NCI-H1105 treated with DMSO at 0.1 percent for 48 hours (cell line): ENCODE results near the gene SPIN3.
"Not testable (repeated sequence)": the region's sequence is repeated elsewhere in the genome, so short reads cannot be mapped to it uniquely, and the experiment has no call there.

Source experiments
- DNase-seq: peaks from one replicate; lab custom pipeline; 2025; lab: John Stamatoyannopoulos, UW

Gene SPIN3

GRCh38 chrX:56995271-56995994, at the start of gene SPIN3:
SPIN3 (minus strand) TSS chrX:56995541; CDS start chrX:56994947, 594 bp downstream.
- DNase-seq: peak; percentile 87

GRCh38 chrX:57044245-57044644, 48.9 kb upstream of the SPIN3 start:
- no peak for DNase-seq

DNA sequence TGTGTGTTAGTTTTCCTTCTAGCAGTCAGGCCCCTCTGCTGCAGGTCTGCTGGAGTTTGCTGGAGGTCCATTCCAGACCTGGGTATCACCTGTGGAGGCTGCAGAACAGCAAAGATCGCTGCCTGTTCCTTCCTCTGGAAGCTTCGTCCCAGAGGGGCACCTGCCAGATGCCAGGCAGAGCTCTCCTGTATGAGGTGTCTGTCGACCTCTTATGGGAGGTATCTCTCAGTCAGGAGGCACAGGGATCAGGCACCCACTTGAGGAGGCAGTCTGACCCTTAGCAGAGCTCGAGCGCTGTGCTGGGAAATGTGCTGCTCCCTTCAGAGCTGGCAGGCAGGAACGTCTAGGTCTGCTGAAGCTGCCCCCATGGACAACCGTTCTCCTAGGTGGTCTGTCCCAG, 41.9 kb upstream of the SPIN3 start:
- DNase-seq: not testable (repeated sequence)

DNA sequence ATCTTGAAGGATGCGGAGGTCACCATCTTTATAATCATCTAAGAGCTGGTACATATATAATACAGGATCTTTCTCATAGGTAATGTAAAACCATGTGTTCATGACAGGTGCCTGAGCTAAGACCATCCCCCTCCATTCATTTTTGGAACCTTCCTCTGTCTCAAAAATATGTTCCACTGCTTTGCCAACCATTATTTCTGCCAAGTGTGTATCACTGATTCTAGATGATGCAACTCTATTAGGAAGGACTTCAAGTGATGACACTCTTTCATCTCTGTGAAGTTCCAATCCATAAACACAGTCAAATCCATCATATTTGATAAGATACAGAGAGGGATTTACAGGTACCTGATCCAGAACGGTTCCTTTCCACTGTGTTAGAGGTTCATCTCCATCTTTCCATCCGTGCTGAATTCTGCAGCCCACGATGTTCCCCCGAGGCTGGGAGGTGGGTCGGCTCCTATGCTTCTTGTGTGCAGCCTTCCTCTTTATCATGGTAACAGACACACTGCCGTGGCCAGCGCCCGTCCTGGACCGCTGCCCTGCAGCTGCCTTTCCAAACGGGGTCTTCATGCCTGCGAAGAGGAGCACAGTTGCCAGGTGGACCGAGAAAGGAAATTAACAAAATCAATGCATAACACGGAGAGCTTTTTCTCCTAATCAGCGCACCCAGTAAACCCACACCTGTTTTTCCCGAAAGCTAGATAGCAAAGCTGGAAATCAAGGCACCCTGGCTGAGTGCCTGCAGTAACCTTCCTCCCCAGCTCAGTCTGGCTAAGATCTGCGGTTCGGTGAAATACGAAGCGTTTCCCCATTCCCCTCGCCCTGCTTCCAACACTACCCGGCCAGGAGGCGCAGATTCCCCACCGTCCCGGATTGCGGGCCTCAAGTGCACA, 718 bp downstream of the SPIN3 start:
- no peak for DNase-seq

DNA sequence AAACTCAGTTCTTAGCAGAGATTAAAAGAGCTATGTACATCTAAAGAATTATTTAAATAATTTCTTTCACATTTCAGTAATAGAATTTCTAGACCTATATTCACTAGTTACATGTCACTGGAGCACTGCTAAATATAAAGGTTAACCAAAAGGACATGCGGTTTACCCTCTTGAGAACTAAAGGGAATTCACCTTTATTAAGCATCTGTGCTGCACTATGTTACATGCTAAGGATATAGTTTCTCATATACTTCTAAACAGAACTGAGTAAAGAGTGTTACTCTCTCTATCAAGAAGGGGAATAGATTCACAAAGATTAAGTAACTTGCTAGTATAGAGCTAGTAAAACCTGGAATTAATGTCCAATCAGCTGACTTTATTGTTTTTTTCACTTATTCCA, 7.6 kb downstream of the SPIN3 start:
- no peak for DNase-seq

DNA sequence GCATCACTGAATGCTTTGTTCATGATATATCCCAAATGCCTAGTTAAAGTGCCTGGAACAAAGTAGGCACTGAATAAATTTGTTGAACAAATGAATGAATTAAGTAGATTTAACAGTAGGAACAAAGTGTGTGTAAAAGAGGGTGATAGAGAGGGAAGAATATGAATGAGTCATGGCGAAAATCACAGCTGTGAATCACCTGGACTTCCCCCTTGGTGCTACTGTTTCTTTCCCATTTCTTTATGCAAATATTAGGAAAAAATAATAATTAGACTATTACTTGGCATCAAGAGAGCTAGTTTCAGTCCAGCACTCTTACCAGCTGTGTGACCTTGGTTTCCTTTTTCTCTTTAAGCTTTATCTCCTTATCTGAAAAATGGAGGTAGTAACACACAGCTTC, 9.2 kb downstream of the SPIN3 start:
- no peak for DNase-seq

- peak; percentile 41 for DNase-seq
Observed at GRCh38 chrX:56978172-56978571, 17.2 kb downstream of the SPIN3 start.

GRCh38 chrX:56975611-56976010, 19.7 kb downstream of the SPIN3 start:
- DNase-seq: no peak

DNA sequence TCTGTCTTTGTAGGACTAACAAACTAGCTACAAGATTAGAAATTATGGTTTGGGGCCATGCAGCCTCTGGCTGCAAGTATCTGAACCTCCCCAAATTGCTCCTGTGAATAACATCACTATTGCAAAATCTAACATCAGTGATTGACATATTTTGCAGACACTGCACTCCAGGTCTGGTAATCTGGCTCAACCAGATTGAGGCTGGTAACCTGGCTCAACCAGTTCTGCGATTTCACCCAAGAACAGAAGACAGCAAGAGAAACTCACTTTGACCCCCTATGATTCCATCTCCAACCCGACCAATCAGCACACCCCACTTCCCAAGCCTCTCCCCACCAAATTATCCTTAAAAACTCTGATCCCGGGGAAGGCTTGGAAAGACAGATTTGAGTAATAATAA, 20.9 kb downstream of the SPIN3 start:
- DNase-seq: no peak

DNA sequence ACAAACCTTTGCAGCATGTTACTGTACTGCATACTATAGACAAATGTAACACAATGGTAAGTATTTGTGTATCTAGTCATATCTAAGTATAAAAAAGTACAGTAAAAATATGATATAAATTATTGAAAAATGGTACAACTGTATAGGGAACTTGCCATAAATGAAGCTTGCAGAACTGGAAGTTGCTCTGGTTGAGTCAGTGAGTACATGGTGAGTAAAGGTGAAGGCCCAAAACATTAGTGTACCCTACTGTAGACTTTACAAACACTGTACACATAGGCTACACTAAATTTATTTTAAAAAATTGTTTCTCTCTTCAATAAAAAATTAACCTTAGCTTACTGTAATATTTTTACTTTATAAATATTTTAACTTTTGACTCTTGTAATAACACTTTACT, 25.8 kb downstream of the SPIN3 start:
- DNase-seq: no peak

DNA sequence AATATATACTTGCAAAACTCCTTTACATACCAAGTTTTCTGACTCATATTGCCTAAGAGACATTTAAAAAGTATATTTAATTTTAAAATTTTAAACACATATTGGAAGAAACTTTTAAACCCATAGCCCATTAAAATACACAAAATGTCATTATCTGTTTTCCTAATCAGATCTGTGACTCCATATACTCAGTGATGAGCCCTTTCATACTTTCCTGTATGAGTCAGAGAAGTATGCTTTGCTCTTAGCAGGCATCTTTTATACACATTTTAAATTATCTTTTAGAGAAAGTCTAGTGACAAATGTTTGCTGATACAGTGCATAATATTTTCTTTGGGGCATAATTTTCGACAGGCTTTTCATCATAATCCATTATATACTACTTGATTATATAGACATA, 26.4 kb downstream of the SPIN3 start:
- no peak for DNase-seq

DNA sequence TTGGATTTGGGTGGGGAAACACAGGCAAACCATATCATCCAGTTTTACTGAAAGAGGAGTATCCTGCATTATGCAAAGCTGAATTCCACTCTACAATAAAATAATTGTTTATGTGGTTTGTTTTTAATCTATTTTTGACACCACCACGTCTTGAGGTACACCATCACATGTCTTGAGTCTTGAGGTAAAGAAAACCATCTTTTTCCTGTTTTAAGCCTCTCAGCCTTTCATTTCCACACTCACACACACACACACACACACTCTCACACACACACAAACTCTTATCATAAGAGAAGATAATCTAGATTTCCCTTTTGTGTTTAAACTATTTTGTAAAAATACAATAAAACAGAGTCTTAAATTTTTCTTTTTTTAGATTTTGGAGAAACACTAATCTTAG, 32.0 kb downstream of the SPIN3 start:
- DNase-seq: no peak

DNA sequence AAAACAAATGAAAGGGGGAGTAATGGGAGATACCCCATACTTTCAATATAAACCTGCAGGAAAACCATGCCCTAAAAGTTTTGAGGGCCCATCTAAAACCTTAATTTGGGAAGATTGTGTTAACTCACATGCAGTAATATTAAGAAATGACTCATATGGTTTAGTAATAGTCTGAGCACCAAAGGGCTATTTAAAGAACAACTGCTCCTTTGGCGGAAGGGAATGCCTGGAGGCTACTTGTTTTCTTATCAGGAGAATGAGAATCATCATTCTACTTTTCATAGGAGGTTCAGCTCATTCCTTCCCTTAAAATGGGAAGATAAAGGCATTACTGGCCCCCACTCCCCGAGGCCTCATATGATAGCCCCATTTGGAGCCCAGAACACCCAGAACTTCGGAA, 47.6 kb downstream of the SPIN3 start:
- DNase-seq: no peak

DNA sequence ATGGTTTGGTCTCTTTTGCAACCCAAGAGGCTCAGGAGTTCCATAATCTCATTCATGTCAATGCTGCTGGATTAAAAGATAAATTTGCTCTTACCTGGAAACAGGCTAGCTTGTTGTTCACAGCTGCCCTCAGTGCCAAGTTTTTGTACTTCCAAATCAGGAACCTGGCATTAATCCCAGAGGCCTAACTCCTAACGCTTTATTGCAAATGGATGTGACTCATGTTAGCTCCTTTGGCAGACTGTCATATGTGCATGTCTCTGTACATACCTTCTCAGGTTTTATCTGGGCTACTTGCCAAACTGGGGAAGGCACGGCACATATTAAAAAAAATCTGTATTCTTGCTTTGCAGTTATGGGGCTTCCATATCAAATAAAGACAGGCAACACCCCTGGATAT, 49.1 kb downstream of the SPIN3 start:
- DNase-seq: peak; percentile 87

DNA sequence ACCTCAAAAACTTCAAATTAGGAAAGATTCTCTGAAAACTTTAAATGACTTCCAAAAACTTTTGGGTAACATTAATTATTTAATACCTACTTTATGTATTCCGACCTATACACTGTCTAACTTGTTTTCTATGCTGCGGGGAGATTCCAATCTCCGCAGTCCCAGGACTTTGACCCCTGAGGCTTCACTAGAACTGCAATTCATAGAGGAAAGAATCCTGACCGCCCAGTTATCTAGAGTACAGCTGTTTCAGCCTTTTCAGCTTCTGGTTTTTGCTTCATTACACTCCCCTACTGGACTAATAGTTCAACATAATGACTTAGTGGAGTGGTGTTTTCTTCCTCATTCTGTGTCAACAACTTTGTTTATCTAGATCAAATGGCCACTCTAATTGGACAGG, 50.1 kb downstream of the SPIN3 start:
- DNase-seq: not testable (repeated sequence)

GRCh38 chrX:56943264-56943663, 52.1 kb downstream of the SPIN3 start:
- DNase-seq: no peak
